Stomach (tissue), 9 donors: ENCODE results near the gene KLHDC9. TPM values are rescaled to one million over a fixed set of nuclear protein-coding genes. Genes with fewer than 3 reads are reported as not detected.

Experiments used
- DNase-seq, 2 donors: peaks; one replicate each; pipeline versions ENCODE4 v3.0.0 to v3.0.0-alpha.2; 2013 to 2019
- H3K27ac ChIP-seq, 5 donors: fragments of 200-600 bp in 4 of 5; sonication (generic) in 4 of 5; one replicate each; pipeline ENCODE4 v1.5.1; 2013 to 2019; ENCODE audit warnings: mild to moderate bottlenecking in 1 of 5, moderate library complexity in 1 of 5
- H3K27me3 ChIP-seq, 3 donors: fragments of 200-600 bp; sonication (generic); one replicate each; pipeline ENCODE4 v1.5.1; 2017 to 2019; ENCODE audit warnings: mixed run types in 1 of 3
- H3K36me3 ChIP-seq, 4 donors: fragments of 200-600 bp; sonication (generic); 1 replicate in 3 of 4; 2 replicates in 1 of 4; pipeline ENCODE4 v1.5.1; 2016 to 2019
- H3K4me1 ChIP-seq, 4 donors: fragments of 200-600 bp; sonication (generic); one replicate each; pipeline ENCODE4 v1.5.1; 2016 to 2019
- H3K4me3 ChIP-seq, 4 donors: fragments of 200-600 bp; sonication (generic) in 3 of 4; one replicate each; pipeline ENCODE4 v1.5.1; 2016 to 2019; ENCODE audit warnings: mild to moderate bottlenecking in 1 of 4
- H3K9me3 ChIP-seq, 4 donors: fragments of 200-600 bp; sonication (generic); one replicate each; pipeline ENCODE4 v1.5.1; 2016 to 2019
- CTCF ChIP-seq, 7 experiments: fragments of 450-650 bp in 4 of 7; fragments of 200-600 bp in 3 of 7; sonication (generic) in 3 of 7; IDR thresholded peaks; one replicate each; pipeline ENCODE4 v1.5.1; 2016 to 2019; ENCODE audit warnings: antibody characterized with exemption in 7 of 7, control low read depth in 2 of 7, mild to moderate bottlenecking in 1 of 7
- EP300 ChIP-seq: sonication (generic); formaldehyde crosslinking; IDR thresholded peaks from one replicate; pipeline ENCODE4 v1.6.1; 2017; ENCODE audit warnings: antibody characterized with exemption
- POLR2A ChIP-seq, 4 donors: fragments of 450-650 bp; IDR thresholded peaks; one replicate each; pipeline ENCODE4 v1.6.1; 2016; ENCODE audit warnings: antibody characterized with exemption in 4 of 4, control low read depth in 2 of 4, mild to moderate bottlenecking in 1 of 4, moderate library complexity in 1 of 4
- POLR2AphosphoS5 ChIP-seq, 3 donors: sonication (generic); formaldehyde crosslinking; IDR thresholded peaks; one replicate each; pipeline ENCODE4 v1.6.1; 2016; ENCODE audit warnings: antibody characterized with exemption in 3 of 3
- WGBS, 5 donors: extraction: QIAGEN DNeasy Blood & Tissue Kit in 3 of 5; methylation state at CpG; one replicate each; pipeline versions ENCODE4 v1.1.5 to v1.1.7; 2013 to 2018; 5-methylcytosine and 5-hydroxymethylcytosine counted together
- intact Hi-C: fragments of 100-400 bp; cut with DNase I; formaldehyde crosslinking; loops from one replicate; pipeline ENCODE4 v1.15.1; 2023; ENCODE audit warnings: low total_unique reads
- polyA plus RNA-seq, 3 donors: library from polyadenylated mRNA; stranded (reverse); fragments of 200-250 nt; gene quantifications; one replicate each; pipeline ENCODE4 v1.2.3, GENCODE V29; 2013
- total RNA-seq, 5 donors: library from RNA; depleted of rRNA; stranded (reverse); fragments of >200 nt; gene quantifications; one replicate each; pipeline versions ENCODE4 v1.1.0 to v1.2.3, GENCODE V29; 2014 to 2016
- donor health status: healthy with polysubstance abuse.
- donor health status: Bipolar disorder and iron deficiency.
- donor health status: healthy.

Gene KLHDC9
- total and polyA plus RNA-seq, 8 donors, result 1.3 to 41.4 (median 5.0) TPM

DNA sequence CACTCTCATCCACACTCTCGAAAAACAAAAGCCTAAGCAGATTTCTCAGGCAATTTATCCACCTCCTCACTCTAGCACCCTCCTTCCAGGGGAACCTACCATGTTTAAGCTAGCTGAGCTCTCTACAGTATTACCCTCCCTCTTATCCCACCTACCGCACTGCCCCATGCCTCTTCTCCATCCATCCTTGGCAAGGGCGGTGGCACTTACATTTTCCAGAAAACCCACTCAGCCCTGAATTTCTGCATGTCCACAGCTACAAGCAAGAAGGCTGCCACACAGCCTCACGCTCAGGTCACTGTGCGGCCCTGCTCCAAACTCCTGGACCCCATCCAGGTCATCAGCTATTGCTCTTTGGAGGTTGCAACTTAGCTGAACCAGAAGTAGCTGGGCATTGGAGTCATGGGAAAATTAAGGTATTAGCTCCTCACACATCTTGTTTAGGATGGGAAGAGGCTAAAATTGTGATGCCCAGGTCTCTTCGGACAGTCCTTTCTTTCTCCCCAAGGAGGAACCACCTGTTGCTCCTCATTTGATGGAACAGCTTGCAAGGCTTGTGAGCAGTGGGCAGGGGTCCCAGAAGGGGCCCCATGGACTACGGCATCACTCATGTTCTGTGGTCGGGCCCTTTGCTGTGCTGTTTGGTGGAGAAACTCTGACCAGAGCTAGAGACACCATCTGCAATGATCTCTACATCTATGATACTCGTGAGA lies 1.1 kb downstream of the KLHDC9 start:
- Histone ChIP-seq H3K27ac (peak overlapping the region in 3 of 5 donors; percentile 69 to 77 (median 72)), H3K4me3 (peak overlapping the region; percentile 57 to 79 (median 72)), H3K9me3 (no peaks in the 10 kb centered on the region), H3K4me1 (peaks cover 14 to 30% (median 21%) of the 10 kb centered on the region in 4 donors), H3K36me3 (peaks cover 7 to 39% (median 37%) of the 10 kb centered on the region in 4 donors), H3K27me3 (no peaks in the 10 kb centered on the region)
- TF ChIP-seq EP300, result no peak
- no peak for TF ChIP-seq POLR2AphosphoS5 (IDR thresholded peaks at IDR 0.05)
- TF ChIP-seq CTCF (IDR thresholded peaks at IDR 0.05), result no peak
- TF ChIP-seq POLR2A (IDR thresholded peaks at IDR 0.05), result no peak
- intact Hi-C loops, result loop anchor here (10.0 kb wide), 1 partner anchor 104 kb away; no protein-coding TSS in a partner anchor
- WGBS, 5 donors, result 62 to 78% (median 66%) methylated on average over 9 of the region's 9 CpGs
- no peak for DNase-seq

GRCh38 chr1:161100556-161100955 lies 2.4 kb downstream of the KLHDC9 start:
- no peak overlapping the region for H3K4me3 ChIP-seq
- no peak overlapping the region for H3K27ac ChIP-seq
- no peaks in the 10 kb centered on the region for H3K27me3 ChIP-seq
- H3K9me3 ChIP-seq, result no peaks in the 10 kb centered on the region
- peaks cover 7 to 39% (median 37%) of the 10 kb centered on the region in 4 donors for H3K36me3 ChIP-seq
- no peak for TF ChIP-seq EP300
- no peak for TF ChIP-seq POLR2A (IDR thresholded peaks at IDR 0.05)
- TF ChIP-seq POLR2AphosphoS5 (IDR thresholded peaks at IDR 0.05), result no peak
- no peak for TF ChIP-seq CTCF (IDR thresholded peaks at IDR 0.05)
- WGBS, 5 donors, result 66 to 85% (median 71%) methylated on average over 2 of the region's 2 CpGs
- H3K4me1 ChIP-seq, result peaks cover 14 to 30% (median 21%) of the 10 kb centered on the region in 4 donors
- DNase-seq, result no peak
- intact Hi-C loops, result no loop called here

DNA sequence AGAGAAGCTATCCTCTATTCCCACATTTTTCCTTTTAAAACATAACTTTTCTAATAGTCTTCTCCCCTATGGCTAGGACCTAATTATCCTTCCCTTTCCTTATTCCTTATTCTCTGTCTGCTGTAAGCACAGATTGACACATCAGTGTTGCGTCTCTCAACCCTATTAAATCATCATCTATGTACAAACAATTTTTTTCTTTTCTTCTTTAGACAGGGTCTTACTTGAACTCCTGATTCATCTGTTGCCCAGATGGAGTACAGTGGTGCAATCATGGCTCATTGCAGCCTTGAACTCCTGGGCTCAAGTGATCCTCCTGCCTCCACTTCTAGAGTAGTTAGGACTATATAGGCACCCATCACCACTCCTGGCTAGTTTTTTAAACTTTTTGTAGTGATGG lies 8.3 kb downstream of the KLHDC9 start:
- no peaks in the 10 kb centered on the region for H3K9me3 ChIP-seq
- no peak for TF ChIP-seq POLR2A (IDR thresholded peaks at IDR 0.05)
- no peak for TF ChIP-seq POLR2AphosphoS5 (IDR thresholded peaks at IDR 0.05)
- TF ChIP-seq CTCF (IDR thresholded peaks at IDR 0.05), result no peak
- no peak for TF ChIP-seq EP300
- H3K27ac ChIP-seq, result no peak overlapping the region
- H3K4me3 ChIP-seq, result no peak overlapping the region
- peaks cover 0 to 4% (median under 1%) of the 10 kb centered on the region in 4 donors for H3K4me1 ChIP-seq
- 93 to 97% (median 96%) methylated on average over 1 of the region's 1 CpG for WGBS, 5 donors
- DNase-seq, result no peak
- peaks cover 7 to 35% (median 30%) of the 10 kb centered on the region in 4 donors for H3K36me3 ChIP-seq
- H3K27me3 ChIP-seq, result no peaks in the 10 kb centered on the region
- intact Hi-C loops, result no loop called here

DNA sequence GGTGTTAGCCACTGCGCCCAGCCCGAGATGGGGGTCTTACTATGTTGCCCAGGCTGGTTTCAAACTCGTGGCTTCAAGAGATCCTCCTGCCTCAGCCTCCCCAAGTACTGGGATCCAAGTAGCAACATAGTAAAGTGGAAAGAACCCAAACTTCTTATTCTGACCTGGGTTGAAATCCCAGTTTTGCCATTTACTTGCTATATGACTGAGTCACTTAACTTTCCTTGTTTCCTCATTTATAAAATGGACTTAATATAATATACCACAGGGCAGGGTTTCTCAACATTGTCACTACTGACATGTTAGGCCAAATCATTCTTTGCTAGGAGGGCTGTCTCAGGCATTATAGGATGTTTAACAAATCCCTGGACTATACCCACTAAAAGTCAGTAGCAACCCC lies 13.0 kb downstream of the KLHDC9 start:
- TF ChIP-seq CTCF (IDR thresholded peaks at IDR 0.05) (no peak), POLR2A (IDR thresholded peaks at IDR 0.05) (no peak), EP300 (no peak), POLR2AphosphoS5 (IDR thresholded peaks at IDR 0.05) (no peak)
- H3K36me3 ChIP-seq, result peaks cover 0 to 23% (median 16%) of the 10 kb centered on the region in 4 donors
- intact Hi-C loops, result no loop called here
- no peak overlapping the region for H3K27ac ChIP-seq
- WGBS, 5 donors, result 90 to 100% (median 98%) methylated on average over 3 of the region's 3 CpGs
- no peak for DNase-seq
- H3K4me3 ChIP-seq, result no peak overlapping the region
- H3K4me1 ChIP-seq, result peaks cover 12 to 48% (median 31%) of the 10 kb centered on the region in 4 donors
- no peaks in the 10 kb centered on the region for H3K9me3 ChIP-seq
- H3K27me3 ChIP-seq, result no peaks in the 10 kb centered on the region
